Effector memory CD8-positive, alpha-beta T cell (primary cell): Measurements from ENCODE around the gene TNXB.
A peak's percentile ranks its signal among the peaks of the same experiment; 100 is the strongest.

Experiments used
- ATAC-seq: fragments of 150-1000 bp; cut with Tn5 transposase; replicated peaks from 2 replicates; pipeline ENCODE4 v1.10.0; 2021; ENCODE audit warnings: mild to moderate bottlenecking, moderate library complexity
- DNase-seq, 3 experiments: peaks; one replicate each; pipeline ENCODE4 v3.0.0; 2021
- H3K27ac Mint-ChIP-seq, 2 donors: one replicate each; pipeline ENCODE4 v1.8.0; 2022; ENCODE audit warnings: mild to moderate bottlenecking in 2 of 2, mixed read lengths in 2 of 2, moderate library complexity in 2 of 2
- H3K27me3 Mint-ChIP-seq, 2 donors: one replicate each; pipeline ENCODE4 v1.8.0; 2022; ENCODE audit warnings: mixed read lengths in 2 of 2
- H3K36me3 Mint-ChIP-seq: one replicate; pipeline ENCODE4 v1.8.0; 2022; ENCODE audit warnings: mild to moderate bottlenecking, moderate library complexity, mixed read lengths; ENCODE audit not compliant: insufficient read depth
- H3K4me1 Mint-ChIP-seq, 2 donors: one replicate each; pipeline ENCODE4 v1.8.0; 2022; ENCODE audit warnings: low read depth in 2 of 2, mixed read lengths in 2 of 2
- H3K4me3 Mint-ChIP-seq, 2 donors: one replicate each; pipeline ENCODE4 v1.8.0; 2022; ENCODE audit warnings: mild to moderate bottlenecking in 2 of 2, mixed read lengths in 2 of 2, moderate library complexity in 2 of 2
- H3K9me3 Mint-ChIP-seq, 2 donors: one replicate each; pipeline ENCODE4 v1.8.0; 2022; ENCODE audit warnings: mixed read lengths in 2 of 2

The TNXB gene

GRCh38 chr6:32131439-32131948, 22.4 kb upstream of the TNXB start:
- H3K4me1 Mint-ChIP-seq: peaks cover 26 to 28% of the 10 kb centered on the region in 2 donors
- ATAC-seq (no peak), DNase-seq (no peak)
- peaks cover 0 to 6% of the 10 kb centered on the region in 2 donors for H3K27me3 Mint-ChIP-seq
- no peaks in the 10 kb centered on the region for H3K9me3 Mint-ChIP-seq
- no peak overlapping the region for H3K27ac Mint-ChIP-seq
- H3K36me3 Mint-ChIP-seq: peaks cover 25% of the 10 kb centered on the region
- H3K4me3 Mint-ChIP-seq: peak overlapping the region; percentile 8 to 22

- Mint-ChIP-seq H3K4me1 (peaks cover 31 to 34% of the 10 kb centered on the region in 2 donors), H3K36me3 (peaks cover 36% of the 10 kb centered on the region), H3K4me3 (peak overlapping the region; percentile 97 to 100), H3K9me3 (no peaks in the 10 kb centered on the region), H3K27ac (peak overlapping the region; percentile 96 to 99), H3K27me3 (peaks cover 0 to 6% of the 10 kb centered on the region in 2 donors)
- no peak for DNase-seq
- ATAC-seq: no peak
Measured at GRCh38 chr6:32129297-32130088, 20.4 kb upstream of the TNXB start.

GRCh38 chr6:32128751-32129296, 19.7 kb upstream of the TNXB start:
- Mint-ChIP-seq H3K9me3 (no peaks in the 10 kb centered on the region), H3K27ac (peak overlapping the region; percentile 96 to 99), H3K36me3 (peaks cover 42% of the 10 kb centered on the region), H3K4me1 (peaks cover 33 to 40% of the 10 kb centered on the region in 2 donors), H3K4me3 (peak overlapping the region; percentile 97 to 100), H3K27me3 (peaks cover 0 to 3% of the 10 kb centered on the region in 2 donors)
- ATAC-seq: no peak
- no peak for DNase-seq

- Mint-ChIP-seq H3K4me1 (peaks cover 35 to 46% of the 10 kb centered on the region in 2 donors), H3K36me3 (peaks cover 51% of the 10 kb centered on the region), H3K4me3 (peak within 1 kb of the TSS; percentile 97 to 100), H3K27me3 (no peaks in the 10 kb centered on the region), H3K27ac (peak within 1 kb of the TSS; percentile 96 to 99), H3K9me3 (no peaks in the 10 kb centered on the region)
- ATAC-seq: peak; percentile 95
- DNase-seq: peak; percentile 91 to 95 (median 94)
Measured at GRCh38 chr6:32127717-32128592, 18.8 kb upstream of the TNXB start, which contains the start of gene ATF6B. TSS of gene ATF6B (minus strand) at chr6:32128246. CDS start at chr6:32128207, 39 bp downstream.

GRCh38 chr6:32127409-32127716, 18.2 kb upstream of the TNXB start:
- Mint-ChIP-seq H3K4me3 (peak overlapping the region; percentile 97 to 100), H3K27me3 (no peaks in the 10 kb centered on the region), H3K4me1 (peaks cover 35 to 46% of the 10 kb centered on the region in 2 donors), H3K9me3 (no peaks in the 10 kb centered on the region), H3K36me3 (peaks cover 57% of the 10 kb centered on the region), H3K27ac (peak overlapping the region; percentile 96 to 99)
- no peak for ATAC-seq
- no peak for DNase-seq

GRCh38 chr6:32126880-32127279, 17.7 kb upstream of the TNXB start:
- ATAC-seq (no peak), DNase-seq (no peak)
- H3K36me3 Mint-ChIP-seq: peaks cover 61% of the 10 kb centered on the region
- peak overlapping the region; percentile 96 to 99 for H3K27ac Mint-ChIP-seq
- H3K27me3 Mint-ChIP-seq: no peaks in the 10 kb centered on the region
- peaks cover 38 to 46% of the 10 kb centered on the region in 2 donors for H3K4me1 Mint-ChIP-seq
- no peaks in the 10 kb centered on the region for H3K9me3 Mint-ChIP-seq
- H3K4me3 Mint-ChIP-seq: peak overlapping the region; percentile 97 to 100

- Mint-ChIP-seq H3K36me3 (peaks cover 85% of the 10 kb centered on the region), H3K27ac (peak overlapping the region in 1 of 2 donors; percentile 35), H3K9me3 (no peaks in the 10 kb centered on the region), H3K4me3 (no peak overlapping the region), H3K27me3 (no peaks in the 10 kb centered on the region), H3K4me1 (peaks cover 37 to 45% of the 10 kb centered on the region in 2 donors)
- no peak for DNase-seq
- no peak for ATAC-seq
Measured at GRCh38 chr6:32123681-32124080, 14.5 kb upstream of the TNXB start.

GRCh38 chr6:32120573-32121059, 11.5 kb upstream of the TNXB start:
- peaks cover 81% of the 10 kb centered on the region for H3K36me3 Mint-ChIP-seq
- peaks cover 17 to 26% of the 10 kb centered on the region in 2 donors for H3K4me1 Mint-ChIP-seq
- H3K9me3 Mint-ChIP-seq: no peaks in the 10 kb centered on the region
- DNase-seq (no peak), ATAC-seq (no peak)
- no peak overlapping the region for H3K4me3 Mint-ChIP-seq
- peak overlapping the region in 1 of 2 donors; percentile 91 for H3K27ac Mint-ChIP-seq
- H3K27me3 Mint-ChIP-seq: no peaks in the 10 kb centered on the region

GRCh38 chr6:32118782-32119628, 9.9 kb upstream of the TNXB start:
- H3K27me3 Mint-ChIP-seq: no peaks in the 10 kb centered on the region

GRCh38 chr6:32117461-32117860, 8.3 kb upstream of the TNXB start:
- no peak overlapping the region for H3K4me3 Mint-ChIP-seq
- no peak for DNase-seq
- no peak overlapping the region for H3K27ac Mint-ChIP-seq
- no peaks in the 10 kb centered on the region for H3K27me3 Mint-ChIP-seq
- ATAC-seq: no peak
- H3K36me3 Mint-ChIP-seq: peaks cover 67% of the 10 kb centered on the region
- no peaks in the 10 kb centered on the region for H3K9me3 Mint-ChIP-seq
- peaks cover 12 to 13% of the 10 kb centered on the region in 2 donors for H3K4me1 Mint-ChIP-seq

More at GRCh38 chr6:32118782-32119628, 9.9 kb upstream of the TNXB start:
- peaks cover 15 to 19% of the 10 kb centered on the region in 2 donors for H3K4me1 Mint-ChIP-seq
- H3K9me3 Mint-ChIP-seq: no peaks in the 10 kb centered on the region
- H3K36me3 Mint-ChIP-seq: peaks cover 76% of the 10 kb centered on the region
- peak overlapping the region; percentile 13 to 59 for H3K27ac Mint-ChIP-seq
- ATAC-seq: peak; percentile 93
- H3K4me3 Mint-ChIP-seq: no peak overlapping the region
- DNase-seq: peak; percentile 53 to 57 (median 54)

GRCh38 chr6:32116674-32117073, 7.5 kb upstream of the TNXB start:
- H3K36me3 Mint-ChIP-seq: peaks cover 60% of the 10 kb centered on the region

GRCh38 chr6:32115623-32116022, 6.5 kb upstream of the TNXB start:
- H3K4me3 Mint-ChIP-seq: no peak overlapping the region
- H3K9me3 Mint-ChIP-seq: no peaks in the 10 kb centered on the region
- H3K27me3 Mint-ChIP-seq: no peaks in the 10 kb centered on the region

More at GRCh38 chr6:32116674-32117073, 7.5 kb upstream of the TNXB start:
- ATAC-seq (no peak), DNase-seq (no peak)
- Mint-ChIP-seq H3K27ac (peak overlapping the region in 1 of 2 donors; percentile 10), H3K27me3 (no peaks in the 10 kb centered on the region), H3K4me1 (peaks cover 9 to 12% of the 10 kb centered on the region in 2 donors), H3K4me3 (no peak overlapping the region), H3K9me3 (no peaks in the 10 kb centered on the region)

More at GRCh38 chr6:32115623-32116022, 6.5 kb upstream of the TNXB start:
- no peak for DNase-seq
- Mint-ChIP-seq H3K36me3 (peaks cover 52% of the 10 kb centered on the region), H3K27ac (peak overlapping the region; percentile 10 to 44), H3K4me1 (peaks cover 8 to 12% of the 10 kb centered on the region in 2 donors)
- no peak for ATAC-seq
